Measurements from ENCODE around the gene TP53RK. TPM values are rescaled to one million over a fixed set of nuclear protein-coding genes. Genes with fewer than 3 reads are reported as not detected.

Gene TP53RK
- total and polyA plus RNA-seq, 2 donors (not counting 1 experiment from before 2014, with no cell fraction given): 3.1 to 22.5 TPM

- H3K4me1 Mint-ChIP-seq: no peaks in the 10 kb centered on the region
- no peak within 1 kb of the TSS for H3K4me3 Mint-ChIP-seq
- intact Hi-C loops (cut with micrococcal nuclease): no loop called here
- H3K27ac Mint-ChIP-seq: no peak within 1 kb of the TSS
- WGBS (ENCODE audit: insufficient coverage): 15% methylated on average over 48 of the region's 55 CpGs
- CTCF ChIA-PET: no interaction called here
- Histone ChIP-seq H3K27me3 (replicated peaks in 1 of 4; ENCODE audit: control extremely low read depth in 1 of 4, control insufficient read depth in 3 of 4, insufficient read depth in 4 of 4, low read length in 3 of 4) (peaks cover 0 to 35% (median 10%) of the 10 kb centered on the region in 4 experiments), H3K9me3 (ENCODE audit: control extremely low read depth in 1 of 3, control insufficient read depth in 2 of 3, insufficient read depth in 1 of 3, low read length in 2 of 3) (peaks cover 0 to 4% (median 0%) of the 10 kb centered on the region in 3 donors), H3K4me1 (ENCODE audit: control insufficient read depth in 2 of 2, insufficient read depth in 2 of 2, low read length in 2 of 2) (no peaks in the 10 kb centered on the region), H2AFZ (ENCODE audit: insufficient read depth, low read depth, low read length, poor library complexity, severe bottlenecking) (no peak within 1 kb of the TSS), H3K4me2 (replicated peaks; ENCODE audit: low read depth, low read length, poor library complexity, severe bottlenecking) (no peak within 1 kb of the TSS), H3K4me3 (ENCODE audit: control extremely low read depth in 1 of 5, extremely low read depth in 1 of 5, insufficient read depth in 1 of 5, low read depth in 2 of 5, low read length in 4 of 5) (no peak within 1 kb of the TSS), H3K9ac (ENCODE audit: low read length) (no peak within 1 kb of the TSS), H3K27ac (ENCODE audit: low read length in 2 of 2) (no peak within 1 kb of the TSS), H3K79me2 (ENCODE audit: control insufficient read depth, insufficient read depth, low read length) (no peaks in the 10 kb centered on the region), H3K36me3 (replicated peaks in 1 of 2; ENCODE audit: control extremely low read depth in 1 of 2, control insufficient read depth in 1 of 2, extremely low read depth in 1 of 2, insufficient read depth in 2 of 2, low read length in 1 of 2) (no peaks in the 10 kb centered on the region), H4K20me1 (ENCODE audit: control insufficient read depth, insufficient read depth, low read length, poor library complexity, severe bottlenecking) (no peaks in the 10 kb centered on the region)
- H3K9me3 Mint-ChIP-seq (ENCODE audit: insufficient read depth): no peaks in the 10 kb centered on the region
- no peak for TF ChIP-seq EZH2 (IDR thresholded peaks at IDR 0.05; ENCODE audit: borderline replicate concordance, insufficient read depth, low read depth, low read length, poor library complexity, severe bottlenecking)
- TF ChIP-seq CTCF (IDR thresholded peaks at IDR 0.05): no peak
- H3K27me3 Mint-ChIP-seq: peaks cover 47% of the 10 kb centered on the region
- no peak for ATAC-seq (ENCODE audit: low read depth)
- no peak for DNase-seq
- POLR2A ChIA-PET: no interaction called here
Observed at GRCh38 chr20:46651091-46651962, 37.9 kb downstream of the TP53RK start, which contains the start of gene SLC13A3. TSS of gene SLC13A3 (minus strand) at chr20:46651459. CDS start at chr20:46651421, 38 bp downstream.

GRCh38 chr20:46650575-46651090 is 38.6 kb downstream of the TP53RK start:
- H3K4me3 Mint-ChIP-seq: no peak overlapping the region
- Histone ChIP-seq H3K9me3 (ENCODE audit: control extremely low read depth in 1 of 3, control insufficient read depth in 2 of 3, insufficient read depth in 1 of 3, low read length in 2 of 3) (peaks cover 0 to 4% (median 0%) of the 10 kb centered on the region in 3 donors), H2AFZ (ENCODE audit: insufficient read depth, low read depth, low read length, poor library complexity, severe bottlenecking) (no peak overlapping the region), H3K4me2 (replicated peaks; ENCODE audit: low read depth, low read length, poor library complexity, severe bottlenecking) (no peak overlapping the region), H3K4me1 (ENCODE audit: control insufficient read depth in 2 of 2, insufficient read depth in 2 of 2, low read length in 2 of 2) (no peaks in the 10 kb centered on the region), H3K4me3 (ENCODE audit: control extremely low read depth in 1 of 5, extremely low read depth in 1 of 5, insufficient read depth in 1 of 5, low read depth in 2 of 5, low read length in 4 of 5) (no peak overlapping the region), H3K36me3 (replicated peaks in 1 of 2; ENCODE audit: control extremely low read depth in 1 of 2, control insufficient read depth in 1 of 2, extremely low read depth in 1 of 2, insufficient read depth in 2 of 2, low read length in 1 of 2) (no peaks in the 10 kb centered on the region), H3K27me3 (replicated peaks in 1 of 4; ENCODE audit: control extremely low read depth in 1 of 4, control insufficient read depth in 3 of 4, insufficient read depth in 4 of 4, low read length in 3 of 4) (peaks cover 0 to 35% (median 10%) of the 10 kb centered on the region in 4 experiments), H4K20me1 (ENCODE audit: control insufficient read depth, insufficient read depth, low read length, poor library complexity, severe bottlenecking) (no peaks in the 10 kb centered on the region), H3K27ac (ENCODE audit: low read length in 2 of 2) (no peak overlapping the region), H3K9ac (ENCODE audit: low read length) (no peak overlapping the region), H3K79me2 (ENCODE audit: control insufficient read depth, insufficient read depth, low read length) (no peaks in the 10 kb centered on the region)
- H3K4me1 Mint-ChIP-seq: no peaks in the 10 kb centered on the region
- H3K9me3 Mint-ChIP-seq (ENCODE audit: insufficient read depth): no peaks in the 10 kb centered on the region
- DNase-seq (no peak), ATAC-seq (ENCODE audit: low read depth) (no peak)
- no peak overlapping the region for H3K27ac Mint-ChIP-seq
- WGBS (ENCODE audit: insufficient coverage): 88% methylated on average over 9 of the region's 10 CpGs
- H3K27me3 Mint-ChIP-seq: peaks cover 47% of the 10 kb centered on the region
- CTCF ChIA-PET: no interaction called here
- POLR2A ChIA-PET: no interaction called here
- TF ChIP-seq EZH2 (IDR thresholded peaks at IDR 0.05; ENCODE audit: borderline replicate concordance, insufficient read depth, low read depth, low read length, poor library complexity, severe bottlenecking): no peak
- TF ChIP-seq CTCF (IDR thresholded peaks at IDR 0.05): no peak
- intact Hi-C loops (cut with micrococcal nuclease): no loop called here

All from B cell (primary cell).